ENCODE data around the gene CSNK1G2. TPM values are rescaled to one million over a fixed set of nuclear protein-coding genes. Genes with fewer than 3 reads are reported as not detected.

The CSNK1G2 gene
- total RNA-seq, 5 donors from 2014 or later (not counting 1 experiment from before 2014, with no cell fraction given): 104 to 181 (median 161) TPM

DNA sequence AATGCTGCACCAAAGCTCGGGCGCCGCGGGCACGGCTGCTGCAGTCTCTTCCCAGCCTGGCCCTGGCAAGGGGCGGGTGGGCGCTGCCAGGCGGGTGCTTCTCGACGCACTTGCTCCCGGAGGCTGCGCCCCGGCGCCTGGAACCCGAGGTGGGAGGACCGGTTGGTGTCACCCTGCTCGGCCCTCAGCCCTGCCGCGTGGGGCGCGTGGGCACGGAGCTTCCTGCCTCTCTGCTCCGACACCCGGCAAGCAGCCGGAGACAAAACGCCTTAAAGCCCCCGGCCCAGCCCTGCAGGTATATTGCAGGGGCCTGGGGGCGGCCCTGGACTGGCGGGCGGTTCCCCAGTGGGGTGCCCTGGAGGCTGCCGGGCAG is 39.8 kb downstream of the CSNK1G2 start:
- POLR2A ChIA-PET: no interaction called here

GRCh38 chr19:1981253-1981652 is 40.3 kb downstream of the CSNK1G2 start:
- H3K36me3 ChIP-seq (ENCODE audit: control insufficient read depth in 2 of 2, extremely low read depth in 1 of 2, insufficient read depth in 1 of 2, low read length in 1 of 2): peaks cover 12 to 57% of the 10 kb centered on the region in 2 donors
- H3K27ac Mint-ChIP-seq: no peak overlapping the region
- no peak for ATAC-seq (replicated peaks in 1 of 4)
- no peak overlapping the region for H3K4me3 ChIP-seq (ENCODE audit: control insufficient read depth in 1 of 2, extremely low read depth in 1 of 2, low read length in 1 of 2)
- WGBS (ENCODE audit: insufficient coverage): 100% methylated on average over 13 of the region's 20 CpGs
- ChIA-PET CTCF (interaction anchor here in 1 of 2 donors (0.6 to 1.0 kb wide), 2 partner anchors 49 to 162 kb away, joined by 3 read pairs; no protein-coding TSS in a partner anchor), POLR2A (no interaction called here)
- H3K4me1 Mint-ChIP-seq: no peaks in the 10 kb centered on the region
- no peaks in the 10 kb centered on the region for H3K9me3 ChIP-seq
- H3K4me1 ChIP-seq (ENCODE audit: control insufficient read depth in 1 of 2, extremely low read depth in 1 of 2, insufficient read depth in 2 of 2, low read length in 2 of 2): no peaks in the 10 kb centered on the region
- H3K9me3 Mint-ChIP-seq: no peaks in the 10 kb centered on the region
- no peak overlapping the region for H3K27ac ChIP-seq (ENCODE audit: low read length)
- no peaks in the 10 kb centered on the region for H3K27me3 ChIP-seq (replicated peaks in 1 of 2; ENCODE audit: control insufficient read depth in 2 of 2, extremely low read depth in 1 of 2, insufficient read depth in 2 of 2, low read length in 1 of 2)
- H3K27me3 Mint-ChIP-seq: no peaks in the 10 kb centered on the region
- no peak overlapping the region for H3K4me3 Mint-ChIP-seq
- peaks cover 22% of the 10 kb centered on the region for H3K36me3 Mint-ChIP-seq
- DNase-seq: no peak

More for the DNA sequence above, 39.8 kb downstream of the CSNK1G2 start:
- no peak overlapping the region for H3K27ac ChIP-seq (ENCODE audit: low read length)
- H3K4me3 ChIP-seq (ENCODE audit: control insufficient read depth in 1 of 2, extremely low read depth in 1 of 2, low read length in 1 of 2): no peak overlapping the region
- Mint-ChIP-seq H3K4me1 (no peaks in the 10 kb centered on the region), H3K36me3 (peaks cover 22% of the 10 kb centered on the region), H3K9me3 (no peaks in the 10 kb centered on the region), H3K27ac (no peak overlapping the region), H3K27me3 (no peaks in the 10 kb centered on the region), H3K4me3 (no peak overlapping the region)
- H3K27me3 ChIP-seq (replicated peaks in 1 of 2; ENCODE audit: control insufficient read depth in 2 of 2, extremely low read depth in 1 of 2, insufficient read depth in 2 of 2, low read length in 1 of 2): no peaks in the 10 kb centered on the region
- CTCF ChIA-PET: interaction anchor here in 1 of 2 donors (1.0 kb wide), 1 partner anchor 48 kb away, joined by 3 read pairs; no protein-coding TSS in a partner anchor
- peaks cover 12 to 59% of the 10 kb centered on the region in 2 donors for H3K36me3 ChIP-seq (ENCODE audit: control insufficient read depth in 2 of 2, extremely low read depth in 1 of 2, insufficient read depth in 1 of 2, low read length in 1 of 2)
- ATAC-seq (replicated peaks in 1 of 4) (no peak), DNase-seq (no peak)
- H3K4me1 ChIP-seq (ENCODE audit: control insufficient read depth in 1 of 2, extremely low read depth in 1 of 2, insufficient read depth in 2 of 2, low read length in 2 of 2): no peaks in the 10 kb centered on the region
- no peaks in the 10 kb centered on the region for H3K9me3 ChIP-seq
- 94% methylated on average over 30 of the region's 31 CpGs for WGBS (ENCODE audit: insufficient coverage)

DNA sequence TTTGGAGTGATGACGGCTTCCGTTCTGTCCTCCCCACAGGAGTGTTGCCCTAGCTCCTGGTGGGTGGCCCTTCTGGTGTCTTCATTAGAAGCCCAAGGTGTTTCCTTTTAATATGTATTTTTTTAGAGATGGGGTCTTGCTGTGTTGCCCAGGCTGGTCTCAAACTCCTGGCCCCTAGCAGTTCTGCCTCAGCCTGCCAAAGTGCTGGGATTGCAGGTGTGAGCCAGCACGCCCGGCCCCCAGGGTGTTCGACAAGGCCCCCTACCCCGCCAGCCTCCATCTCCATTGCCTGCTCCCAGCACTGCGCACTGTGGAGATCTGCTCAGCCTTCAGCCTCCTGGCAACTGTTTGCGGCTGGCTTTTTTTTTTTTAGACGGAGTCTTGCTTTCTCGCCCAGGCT is 43.4 kb downstream of the CSNK1G2 start:
- H3K9me3 Mint-ChIP-seq: no peaks in the 10 kb centered on the region
- H3K4me1 Mint-ChIP-seq: no peaks in the 10 kb centered on the region
- Histone ChIP-seq H3K36me3 (ENCODE audit: control insufficient read depth in 2 of 2, extremely low read depth in 1 of 2, insufficient read depth in 1 of 2, low read length in 1 of 2) (peaks cover 15 to 67% of the 10 kb centered on the region in 2 donors), H3K27ac (ENCODE audit: low read length) (no peak overlapping the region), H3K27me3 (replicated peaks in 1 of 2; ENCODE audit: control insufficient read depth in 2 of 2, extremely low read depth in 1 of 2, insufficient read depth in 2 of 2, low read length in 1 of 2) (no peaks in the 10 kb centered on the region), H3K4me3 (ENCODE audit: control insufficient read depth in 1 of 2, extremely low read depth in 1 of 2, low read length in 1 of 2) (no peak overlapping the region), H3K9me3 (no peaks in the 10 kb centered on the region), H3K4me1 (ENCODE audit: control insufficient read depth in 1 of 2, extremely low read depth in 1 of 2, insufficient read depth in 2 of 2, low read length in 2 of 2) (no peaks in the 10 kb centered on the region)
- CTCF ChIA-PET: no interaction called here
- H3K27ac Mint-ChIP-seq: no peak overlapping the region
- H3K27me3 Mint-ChIP-seq: no peaks in the 10 kb centered on the region
- POLR2A ChIA-PET: no interaction called here
- no peak for ATAC-seq (replicated peaks in 1 of 4)
- 98% methylated on average over 8 of the region's 10 CpGs for WGBS (ENCODE audit: insufficient coverage)
- DNase-seq: no peak
- H3K36me3 Mint-ChIP-seq: peaks cover 28% of the 10 kb centered on the region
- no peak overlapping the region for H3K4me3 Mint-ChIP-seq

DNA sequence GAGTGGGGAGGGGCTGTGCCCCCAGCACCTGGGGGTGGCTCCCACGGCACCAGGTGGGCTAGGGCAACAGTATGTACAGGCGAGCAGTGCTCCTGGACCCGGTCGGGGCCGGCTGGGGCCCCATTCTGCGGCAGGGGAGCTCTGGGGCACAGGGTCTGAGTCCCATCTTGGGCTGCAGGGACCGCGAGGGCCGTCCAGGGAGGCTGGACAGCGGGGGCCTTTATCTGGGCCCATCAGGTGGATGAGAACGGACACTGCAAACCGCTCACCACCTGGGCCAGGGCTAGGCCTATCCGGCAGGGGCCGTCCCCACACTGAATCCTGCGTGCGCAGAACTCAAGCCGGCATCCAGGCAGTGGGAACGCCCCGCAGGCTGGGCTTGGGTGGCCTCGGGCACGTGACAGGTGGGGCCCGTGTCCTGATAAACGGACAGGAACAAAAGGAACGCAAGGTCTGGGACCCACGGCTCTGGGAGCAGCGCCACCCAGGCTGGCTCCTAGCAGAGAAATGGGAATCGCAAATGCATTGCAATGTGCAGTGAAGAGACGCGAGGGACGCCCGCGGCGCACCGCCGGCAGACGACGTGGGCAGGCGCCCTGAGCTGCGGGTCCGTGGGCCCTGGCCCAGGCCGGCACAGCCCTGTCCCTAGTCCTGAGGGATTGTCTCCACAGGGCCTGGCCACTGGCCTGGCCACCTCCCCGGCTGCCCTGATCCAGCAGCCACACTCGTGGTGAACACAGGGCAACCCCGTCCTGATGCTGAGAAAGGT is 44.8 kb downstream of the CSNK1G2 start:
- H3K27me3 ChIP-seq (replicated peaks in 1 of 2; ENCODE audit: control insufficient read depth in 2 of 2, extremely low read depth in 1 of 2, insufficient read depth in 2 of 2, low read length in 1 of 2): no peaks in the 10 kb centered on the region
- Mint-ChIP-seq H3K27ac (no peak overlapping the region), H3K9me3 (no peaks in the 10 kb centered on the region), H3K36me3 (peaks cover 28% of the 10 kb centered on the region), H3K4me3 (no peak overlapping the region), H3K4me1 (no peaks in the 10 kb centered on the region), H3K27me3 (no peaks in the 10 kb centered on the region)
- H3K36me3 ChIP-seq (ENCODE audit: control insufficient read depth in 2 of 2, extremely low read depth in 1 of 2, insufficient read depth in 1 of 2, low read length in 1 of 2): peaks cover 16 to 68% of the 10 kb centered on the region in 2 donors
- DNase-seq: no peak
- CTCF ChIA-PET: no interaction called here
- H3K27ac ChIP-seq (ENCODE audit: low read length): no peak overlapping the region
- POLR2A ChIA-PET: no interaction called here
- no peak overlapping the region for H3K4me3 ChIP-seq (ENCODE audit: control insufficient read depth in 1 of 2, extremely low read depth in 1 of 2, low read length in 1 of 2)
- no peaks in the 10 kb centered on the region for H3K9me3 ChIP-seq
- no peaks in the 10 kb centered on the region for H3K4me1 ChIP-seq (ENCODE audit: control insufficient read depth in 1 of 2, extremely low read depth in 1 of 2, insufficient read depth in 2 of 2, low read length in 2 of 2)
- peak in 1 of 4 experiments; percentile 12 for ATAC-seq (replicated peaks in 1 of 4)
- WGBS (ENCODE audit: insufficient coverage): 96% methylated on average over 44 of the region's 44 CpGs

DNA sequence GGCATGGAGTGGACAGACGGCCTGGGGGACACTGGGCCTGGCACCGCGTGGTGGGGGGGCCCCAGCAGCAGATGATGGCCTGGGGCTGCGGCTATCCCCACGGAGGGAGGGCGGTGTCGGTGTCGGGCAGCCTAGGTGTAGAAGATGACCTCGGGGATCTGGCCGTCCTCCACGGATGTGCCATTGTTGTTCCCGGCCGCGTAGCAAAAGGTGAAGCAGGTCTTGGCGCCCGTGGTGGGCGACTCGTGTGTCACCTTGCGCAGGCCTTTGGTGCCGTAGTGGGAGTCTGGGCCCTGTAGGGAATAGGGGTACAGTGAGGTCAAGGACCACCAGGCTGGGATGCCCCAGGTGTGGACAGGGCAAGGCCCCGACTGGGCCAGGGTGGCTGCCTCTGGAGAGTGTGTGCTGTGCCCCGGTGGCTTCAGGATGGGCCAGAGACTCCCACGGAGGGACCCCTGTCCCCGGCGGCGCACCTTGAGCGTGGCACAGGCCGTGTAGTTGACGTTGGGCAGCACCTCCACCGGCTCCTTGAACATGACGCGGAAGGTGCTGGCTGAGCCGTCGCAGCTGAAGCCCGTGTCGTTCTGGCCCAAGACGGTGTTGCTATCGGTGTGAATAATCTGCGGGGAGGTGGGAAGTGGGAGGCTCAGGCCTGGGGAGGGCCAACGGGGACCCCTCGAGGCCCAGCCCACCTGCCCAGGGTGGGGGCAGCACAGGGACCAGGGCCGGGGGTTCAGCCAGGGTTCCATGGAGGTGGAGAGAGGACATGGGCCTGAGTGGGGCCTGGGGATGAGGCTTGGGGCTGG is 45.6 kb downstream of the CSNK1G2 start:
- H3K27ac Mint-ChIP-seq: no peak overlapping the region
- H3K4me1 Mint-ChIP-seq: no peaks in the 10 kb centered on the region
- 92% methylated on average over 37 of the region's 42 CpGs for WGBS (ENCODE audit: insufficient coverage)
- Histone ChIP-seq H3K4me1 (ENCODE audit: control insufficient read depth in 1 of 2, extremely low read depth in 1 of 2, insufficient read depth in 2 of 2, low read length in 2 of 2) (no peaks in the 10 kb centered on the region), H3K27ac (ENCODE audit: low read length) (no peak overlapping the region), H3K36me3 (ENCODE audit: control insufficient read depth in 2 of 2, extremely low read depth in 1 of 2, insufficient read depth in 1 of 2, low read length in 1 of 2) (peaks cover 19 to 60% of the 10 kb centered on the region in 2 donors), H3K4me3 (ENCODE audit: control insufficient read depth in 1 of 2, extremely low read depth in 1 of 2, low read length in 1 of 2) (no peak overlapping the region), H3K27me3 (replicated peaks in 1 of 2; ENCODE audit: control insufficient read depth in 2 of 2, extremely low read depth in 1 of 2, insufficient read depth in 2 of 2, low read length in 1 of 2) (no peaks in the 10 kb centered on the region), H3K9me3 (no peaks in the 10 kb centered on the region)
- no peak overlapping the region for H3K4me3 Mint-ChIP-seq
- ChIA-PET CTCF (no interaction called here), POLR2A (no interaction called here)
- ATAC-seq (replicated peaks in 1 of 4) (peak in 2 of 4 experiments; percentile 12 to 28), DNase-seq (no peak)
- H3K9me3 Mint-ChIP-seq: no peaks in the 10 kb centered on the region
- H3K27me3 Mint-ChIP-seq: no peaks in the 10 kb centered on the region
- peaks cover 24% of the 10 kb centered on the region for H3K36me3 Mint-ChIP-seq

DNA sequence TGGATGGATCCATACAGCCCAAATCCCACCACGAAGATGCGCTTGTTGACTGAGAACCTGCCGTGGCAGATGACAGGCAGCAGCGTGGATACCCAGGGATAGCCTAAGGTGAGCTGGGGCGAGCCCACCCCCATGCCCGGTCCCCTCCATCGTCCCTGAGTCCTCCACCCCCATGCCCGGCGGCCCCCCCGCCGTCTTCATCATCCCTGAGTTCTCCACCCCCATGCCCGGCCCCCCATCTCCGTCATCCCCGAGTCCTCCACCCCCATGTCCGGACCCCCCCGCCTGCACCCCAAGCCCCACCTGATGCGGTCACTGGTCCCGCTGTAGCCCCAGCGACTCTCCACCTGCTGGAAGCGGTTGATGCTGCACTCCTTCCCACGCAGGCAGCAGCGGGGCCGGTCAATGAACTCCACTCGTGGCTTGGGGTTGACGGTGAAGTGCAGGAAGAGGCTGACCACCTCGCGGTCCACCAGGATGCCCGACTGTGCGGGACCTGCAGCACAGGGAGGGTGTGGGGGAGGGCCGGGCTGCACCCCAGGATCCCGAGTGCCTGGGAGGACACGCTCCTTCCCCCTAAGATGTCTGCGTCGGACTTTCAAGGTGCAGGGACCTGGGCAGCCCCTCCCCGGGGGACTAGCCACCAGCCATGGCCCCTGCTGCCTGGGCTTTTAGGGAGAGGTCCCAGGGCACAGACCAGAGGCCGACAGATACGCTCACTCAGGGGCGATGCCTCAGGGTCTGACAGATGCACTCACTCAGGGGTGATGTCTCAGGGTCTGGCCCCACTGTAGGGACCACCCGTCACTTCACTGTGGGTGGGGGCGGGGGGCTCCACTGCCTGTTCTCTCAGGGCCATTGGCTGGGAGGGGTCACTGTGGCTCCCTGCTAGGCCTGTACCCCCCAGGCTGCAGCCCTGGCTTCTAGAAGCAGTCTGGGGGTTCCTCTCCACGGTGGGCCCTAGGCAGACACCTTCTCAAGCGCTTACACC is 46.5 kb downstream of the CSNK1G2 start:
- H3K9me3 Mint-ChIP-seq: no peaks in the 10 kb centered on the region
- H3K27ac Mint-ChIP-seq: no peak overlapping the region
- H3K36me3 ChIP-seq (ENCODE audit: control insufficient read depth in 2 of 2, extremely low read depth in 1 of 2, insufficient read depth in 1 of 2, low read length in 1 of 2): peaks cover 14 to 53% of the 10 kb centered on the region in 2 donors
- no peaks in the 10 kb centered on the region for H3K4me1 Mint-ChIP-seq
- no peaks in the 10 kb centered on the region for H3K4me1 ChIP-seq (ENCODE audit: control insufficient read depth in 1 of 2, extremely low read depth in 1 of 2, insufficient read depth in 2 of 2, low read length in 2 of 2)
- ATAC-seq (replicated peaks in 1 of 4): peak in 1 of 4 experiments; percentile 17
- H3K27me3 Mint-ChIP-seq: no peaks in the 10 kb centered on the region
- H3K36me3 Mint-ChIP-seq: peaks cover 15% of the 10 kb centered on the region
- H3K27ac ChIP-seq (ENCODE audit: low read length): no peak overlapping the region
- H3K4me3 Mint-ChIP-seq: no peak overlapping the region
- no peaks in the 10 kb centered on the region for H3K9me3 ChIP-seq
- 90% methylated on average over 25 of the region's 42 CpGs for WGBS (ENCODE audit: insufficient coverage)
- no peak overlapping the region for H3K4me3 ChIP-seq (ENCODE audit: control insufficient read depth in 1 of 2, extremely low read depth in 1 of 2, low read length in 1 of 2)
- no peak for DNase-seq
- POLR2A ChIA-PET: no interaction called here
- CTCF ChIA-PET: no interaction called here
- H3K27me3 ChIP-seq (replicated peaks in 1 of 2; ENCODE audit: control insufficient read depth in 2 of 2, extremely low read depth in 1 of 2, insufficient read depth in 2 of 2, low read length in 1 of 2): no peaks in the 10 kb centered on the region

All from T-cell (primary cell).